Measurements from ENCODE around the gene FAM163B. TPM values are rescaled to one million over a fixed set of nuclear protein-coding genes. Genes with fewer than 3 reads are reported as not detected.

FAM163B gene
- total and polyA plus RNA-seq, 2 donors (not counting 3 experiments of a cell fraction or from before 2014, with no cell fraction given), result not detected

GRCh38 chr9:133615186-133615585 lies 6.0 kb upstream of the FAM163B start:
- TF ChIP-seq POLR2AphosphoS5 (IDR thresholded peaks at IDR 0.05; ENCODE audit: insufficient read depth, low read depth, low read length) (no peak), GATA2 (IDR thresholded peaks at IDR 0.05; ENCODE audit: insufficient read depth, insufficient read length, low read depth, low read length) (no peak), POLR2A (IDR thresholded peaks at IDR 0.05; ENCODE audit: low read depth, low read length) (no peak), MYC (IDR thresholded peaks at IDR 0.05; ENCODE audit: low read depth, low read length) (no peak), JUN (IDR thresholded peaks at IDR 0.05; ENCODE audit: borderline replicate concordance, insufficient read depth, insufficient read length, low read depth) (no peak), FOS (IDR thresholded peaks at IDR 0.05; ENCODE audit: borderline replicate concordance, insufficient read depth, low read length) (no peak), CTCF (IDR thresholded peaks at IDR 0.05; ENCODE audit: extremely low read depth in 1 of 2, insufficient read depth in 1 of 2, low read depth in 1 of 2, low read length in 2 of 2) (no peak), MAX (IDR thresholded peaks at IDR 0.05; ENCODE audit: insufficient read depth, insufficient read length) (no peak), EZH2 (IDR thresholded peaks at IDR 0.05; ENCODE audit: borderline replicate concordance, low read depth, low read length, severe bottlenecking) (no peak)
- dilution Hi-C loops (cut with MboI; ENCODE audit: extremely low pct_ligation_motif_present, low sequenced_read_pairs), result no loop called here

More at GRCh38 chr9:133615186-133615585, 6.0 kb upstream of the FAM163B start:
- Histone ChIP-seq H3K4me1 (ENCODE audit: control insufficient read depth, extremely low read depth, insufficient read depth, low read length) (no peaks in the 10 kb centered on the region), H3K27ac (ENCODE audit: insufficient read depth, low read depth, low read length) (no peak overlapping the region), H3K36me3 (ENCODE audit: control insufficient read depth in 2 of 2, extremely low read depth in 1 of 2, insufficient read depth in 2 of 2, low read length in 2 of 2) (no peaks in the 10 kb centered on the region), H3K9ac (replicated peaks; ENCODE audit: extremely low read depth, insufficient read depth, low read length) (no peak overlapping the region), H4K20me1 (replicated peaks; ENCODE audit: control insufficient read depth, extremely low read depth, insufficient read depth, low read length) (no peaks in the 10 kb centered on the region), H2AFZ (ENCODE audit: low read depth, low read length) (no peak overlapping the region), H3K9me1 (replicated peaks; ENCODE audit: control insufficient read depth, extremely low read depth, insufficient read depth, low read length) (no peaks in the 10 kb centered on the region), H3K9me3 (replicated peaks; ENCODE audit: control insufficient read depth, insufficient read depth, low read length) (no peaks in the 10 kb centered on the region), H3K4me2 (ENCODE audit: insufficient read depth, low read length) (no peak overlapping the region), H3K27me3 (ENCODE audit: control insufficient read depth in 2 of 2, insufficient read depth in 2 of 2, low read length in 2 of 2) (peaks cover 0 to 3% of the 10 kb centered on the region in 2 experiments), H3K79me2 (ENCODE audit: control insufficient read depth, insufficient read depth, low read length) (no peaks in the 10 kb centered on the region), H3K4me3 (replicated peaks in 1 of 3; ENCODE audit: insufficient read depth in 1 of 3, low read depth in 1 of 3, low read length in 3 of 3) (no peak overlapping the region)
- intact Hi-C loops (cut with micrococcal nuclease), result no loop called here
- DNase-seq (ENCODE audit: low read depth, low spot score), result no peak
- ChIA-PET CTCF (no interaction called here), POLR2A (no interaction called here)
- no TSS peak for BruUV-seq (replicated peaks)
- FAIRE-seq, result no peak

Measured in endothelial cell of umbilical vein (primary cell).